ENCODE measurements around the gene GRK2. TPM values are rescaled to one million over a fixed set of nuclear protein-coding genes. Genes with fewer than 3 reads are reported as not detected.

The GRK2 gene
- total and polyA plus RNA-seq, 8 donors: 55.2 to 118 (median 59.4) TPM

GRCh38 chr11:67274768-67275605 is 8.7 kb downstream of the GRK2 start:
- peaks cover 69 to 100% of the 10 kb centered on the region in 2 donors for H3K4me1 ChIP-seq
- peaks cover 0 to 38% of the 10 kb centered on the region in 2 donors for H3K36me3 ChIP-seq
- no peaks in the 10 kb centered on the region for H3K27me3 ChIP-seq
- DNase-seq (peak in 2 of 4 donors; percentile 37 to 82), ATAC-seq (no peak)
- peak overlapping the region; percentile 95 to 100 for H3K27ac ChIP-seq
- no peak for TF ChIP-seq CTCF (IDR thresholded peaks at IDR 0.05)
- H3K9me3 ChIP-seq: no peaks in the 10 kb centered on the region
- intact Hi-C loops (cut with DNase I): no loop called here
- H3K4me3 ChIP-seq: peak overlapping the region in 1 of 2 donors; percentile 3

DNA sequence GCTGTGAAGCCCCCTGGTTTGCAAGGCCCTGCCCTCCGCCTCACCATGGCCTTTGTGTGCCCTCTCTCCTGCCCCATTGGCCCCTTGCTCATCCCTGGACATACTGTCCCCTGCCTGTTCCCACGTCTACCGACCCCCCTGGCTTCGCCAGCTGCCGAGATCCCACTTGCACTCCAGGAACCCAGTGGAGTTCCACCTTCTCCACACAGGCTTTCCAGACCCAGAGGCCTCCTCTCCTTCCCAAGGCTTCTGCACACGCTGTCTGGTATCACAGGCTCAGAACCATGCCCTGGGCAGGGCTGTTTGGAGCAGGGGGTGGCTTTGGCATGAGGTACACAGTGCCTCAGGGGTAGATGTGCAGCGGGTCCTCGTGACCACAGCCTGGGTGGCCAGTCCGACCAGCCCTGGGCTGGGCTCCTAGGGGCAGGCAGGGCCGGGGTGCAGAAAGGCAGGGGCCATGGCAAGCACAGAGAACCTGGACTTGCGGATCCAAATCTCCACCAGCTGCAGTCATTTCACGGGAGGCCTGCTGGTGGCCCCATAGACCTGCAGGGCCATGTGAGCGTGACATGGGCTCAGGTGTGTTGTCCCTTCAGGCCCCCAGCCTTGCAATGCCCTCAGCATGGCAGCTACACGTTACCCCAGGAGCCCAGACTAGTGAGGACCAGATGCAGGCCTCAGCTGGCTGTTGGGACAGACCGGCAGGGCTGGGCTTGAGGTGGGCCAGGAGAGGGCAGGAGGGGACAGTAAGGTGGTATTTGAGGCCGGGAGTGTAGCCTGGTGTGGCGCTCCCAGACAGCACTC is 9.5 kb downstream of the GRK2 start:
- ATAC-seq (no peak), DNase-seq (peak in 2 of 4 donors; percentile 30 to 61)
- Histone ChIP-seq H3K27me3 (no peaks in the 10 kb centered on the region), H3K9me3 (no peaks in the 10 kb centered on the region), H3K36me3 (peaks cover 0 to 46% of the 10 kb centered on the region in 2 donors), H3K4me1 (peaks cover 61 to 100% of the 10 kb centered on the region in 2 donors), H3K4me3 (no peak overlapping the region), H3K27ac (peak overlapping the region; percentile 95 to 100)
- TF ChIP-seq CTCF (IDR thresholded peaks at IDR 0.05): no peak
- intact Hi-C loops (cut with DNase I): no loop called here

DNA sequence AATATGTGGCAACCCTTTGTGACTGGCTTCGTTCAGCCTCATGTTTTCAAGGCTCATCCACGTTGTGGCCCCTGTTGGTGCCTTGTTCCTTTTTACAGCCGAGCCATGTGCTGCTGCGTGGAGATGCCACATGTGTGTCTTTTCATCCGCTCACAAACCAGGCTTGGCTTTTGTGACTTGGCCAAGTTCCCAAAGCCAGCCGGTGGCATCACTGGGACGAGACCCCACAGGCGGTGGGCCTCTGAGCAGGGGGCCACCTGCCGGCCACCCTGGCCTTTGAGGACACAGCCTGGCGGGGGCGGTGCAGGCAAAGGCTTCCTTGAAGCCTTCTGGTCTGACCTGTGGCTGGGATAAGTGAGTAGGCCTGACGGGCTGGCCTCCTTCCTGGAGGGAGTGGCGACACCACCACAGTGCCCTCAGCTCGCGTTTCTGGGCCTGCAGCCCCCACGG is 10.5 kb downstream of the GRK2 start:
- peaks cover 0 to 55% of the 10 kb centered on the region in 2 donors for H3K36me3 ChIP-seq
- H3K4me1 ChIP-seq: peaks cover 51 to 100% of the 10 kb centered on the region in 2 donors
- ATAC-seq: peak; percentile 60
- no peaks in the 10 kb centered on the region for H3K9me3 ChIP-seq
- no peak for TF ChIP-seq CTCF (IDR thresholded peaks at IDR 0.05)
- intact Hi-C loops (cut with DNase I): no loop called here
- no peaks in the 10 kb centered on the region for H3K27me3 ChIP-seq
- H3K4me3 ChIP-seq: peak overlapping the region in 1 of 2 donors; percentile 30
- H3K27ac ChIP-seq: peak overlapping the region; percentile 95 to 100
- peak in 2 of 4 donors; percentile 69 to 87 for DNase-seq

DNA sequence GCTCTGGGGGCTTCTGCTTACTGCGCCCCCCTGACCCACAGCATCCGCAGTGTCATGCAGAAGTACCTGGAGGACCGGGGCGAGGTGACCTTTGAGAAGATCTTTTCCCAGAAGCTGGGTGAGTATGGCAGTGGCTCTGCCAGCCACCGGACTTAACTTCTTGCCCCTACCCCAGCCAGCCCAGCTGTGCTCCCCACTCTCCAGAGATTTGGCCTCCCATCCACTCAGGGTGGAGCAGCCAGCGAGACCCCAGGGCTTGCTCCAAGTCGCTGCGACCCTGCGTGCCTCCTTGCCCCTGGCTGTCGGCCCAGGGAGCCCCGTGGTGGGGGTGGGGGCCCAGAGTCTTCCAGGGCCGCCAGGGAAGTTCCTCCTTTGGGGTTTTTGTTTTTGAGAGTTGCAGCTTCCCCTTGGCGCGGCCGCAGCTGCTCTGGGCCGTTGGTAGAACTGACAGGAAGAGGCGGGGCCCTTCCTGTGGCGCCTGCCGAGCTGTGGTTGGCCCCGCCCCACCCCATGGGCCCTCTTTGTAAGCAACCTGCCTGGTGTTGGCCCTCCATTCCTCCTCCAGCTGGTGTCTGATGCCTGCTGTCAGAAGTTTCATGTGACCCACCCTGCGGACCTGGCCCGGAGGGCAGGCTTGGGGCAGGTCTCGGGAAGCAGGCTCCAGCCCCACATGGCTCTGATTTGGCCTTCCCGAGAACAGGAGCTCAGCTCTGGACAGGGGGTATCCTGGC is 11.1 kb downstream of the GRK2 start:
- H3K36me3 ChIP-seq: peaks cover 0 to 55% of the 10 kb centered on the region in 2 donors
- no peaks in the 10 kb centered on the region for H3K27me3 ChIP-seq
- no peak for TF ChIP-seq CTCF (IDR thresholded peaks at IDR 0.05)
- ATAC-seq (peak; percentile 89), DNase-seq (peak; percentile 54 to 98 (median 92))
- peak overlapping the region in 1 of 2 donors; percentile 30 for H3K4me3 ChIP-seq
- H3K9me3 ChIP-seq: no peaks in the 10 kb centered on the region
- intact Hi-C loops (cut with DNase I): no loop called here
- peaks cover 47 to 100% of the 10 kb centered on the region in 2 donors for H3K4me1 ChIP-seq
- peak overlapping the region; percentile 95 to 100 for H3K27ac ChIP-seq

Data from left lung (tissue), 10 donors.